Pulmonary artery endothelial cell (primary cell): ENCODE data around the gene ZBTB45. TPM values are rescaled to one million over a fixed set of nuclear protein-coding genes. Genes with fewer than 3 reads are reported as not detected.
"Not testable (repeated sequence)": the region's sequence is repeated elsewhere in the genome, so short reads cannot be mapped to it uniquely, and the experiment has no call there.

Source experiments
- DNase-seq: peaks from one replicate; pipeline ENCODE4 v3.0.0-alpha.2; 2011; ENCODE audit warnings: low read depth, low spot score
- total RNA-seq: library from RNA; depleted of rRNA; stranded (reverse); fragments of >200 nt; gene quantifications from 2 replicates; pipeline ENCODE4 v1.2.3, GENCODE V29; 2014

ZBTB45 gene
- total RNA-seq, 1 donor from 2014 or later = 6.0 TPM

DNA sequence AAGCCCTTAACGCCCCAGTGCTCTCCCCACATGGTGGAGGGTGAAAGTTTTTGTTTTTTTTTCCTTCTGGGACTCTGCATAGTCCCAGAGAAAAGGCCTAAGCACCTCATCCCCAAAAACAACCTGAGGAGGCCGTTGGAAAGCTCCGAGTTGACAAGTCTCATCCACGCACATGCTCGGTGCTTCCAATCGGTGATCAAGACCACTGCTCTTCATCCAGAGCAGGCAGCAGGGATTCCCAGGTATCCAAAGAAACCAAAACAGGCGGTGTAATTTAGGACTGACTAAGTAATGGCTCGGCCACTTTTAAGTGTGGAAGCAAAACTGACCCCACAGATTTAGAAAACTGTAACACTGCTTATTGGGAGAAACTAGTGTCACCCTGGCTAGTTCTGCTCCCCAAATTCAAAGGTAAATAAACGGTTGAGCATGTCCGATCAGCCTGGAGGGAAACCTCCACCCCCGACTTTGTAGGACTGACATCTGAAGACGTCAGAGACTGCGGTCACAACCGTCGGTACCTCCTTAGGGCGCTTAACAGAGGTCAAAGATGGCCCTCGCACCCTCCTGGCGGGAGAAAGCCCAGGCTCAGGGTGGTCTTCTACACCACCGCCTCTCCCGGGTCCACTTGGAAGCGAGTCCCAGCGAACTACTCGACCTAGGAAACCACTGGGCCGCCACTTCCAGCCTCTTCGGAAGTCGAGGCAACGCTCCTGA, 44.5 kb downstream of the ZBTB45 start:
- DNase-seq = no peak

DNA sequence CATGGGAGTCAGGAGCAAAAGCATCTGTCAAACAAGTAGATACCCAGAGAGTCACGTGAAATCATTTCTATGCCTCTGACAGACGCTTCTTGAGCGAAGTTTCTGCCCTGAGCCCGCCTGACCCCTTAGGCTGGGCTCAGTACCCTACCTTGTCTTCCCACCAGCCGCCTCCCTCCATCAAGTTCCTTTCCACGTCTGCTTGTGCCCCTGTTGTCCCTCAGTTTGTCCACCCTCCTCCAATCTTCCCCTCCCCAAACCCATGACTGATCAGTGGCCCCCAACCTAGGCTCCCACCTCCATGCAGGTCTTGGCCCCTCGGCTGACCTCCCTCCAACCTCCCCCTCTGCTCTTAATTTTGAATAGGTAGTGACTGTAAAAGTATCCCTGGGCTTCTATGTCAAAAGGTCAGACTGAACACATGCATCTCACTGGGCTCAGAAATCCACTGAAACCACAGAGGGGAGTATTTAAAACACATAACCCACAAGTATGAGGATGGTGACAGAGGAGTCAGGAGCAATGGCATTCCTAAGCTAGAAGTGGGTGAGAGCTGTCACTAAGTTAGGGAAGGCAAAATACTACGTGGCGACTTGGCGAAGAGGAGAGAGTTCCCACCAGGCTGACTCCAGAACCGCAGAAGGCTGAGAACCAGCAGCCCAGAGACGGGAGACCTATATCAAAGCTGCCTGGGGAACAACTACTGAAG, 45.2 kb downstream of the ZBTB45 start:
- DNase-seq = no peak

DNA sequence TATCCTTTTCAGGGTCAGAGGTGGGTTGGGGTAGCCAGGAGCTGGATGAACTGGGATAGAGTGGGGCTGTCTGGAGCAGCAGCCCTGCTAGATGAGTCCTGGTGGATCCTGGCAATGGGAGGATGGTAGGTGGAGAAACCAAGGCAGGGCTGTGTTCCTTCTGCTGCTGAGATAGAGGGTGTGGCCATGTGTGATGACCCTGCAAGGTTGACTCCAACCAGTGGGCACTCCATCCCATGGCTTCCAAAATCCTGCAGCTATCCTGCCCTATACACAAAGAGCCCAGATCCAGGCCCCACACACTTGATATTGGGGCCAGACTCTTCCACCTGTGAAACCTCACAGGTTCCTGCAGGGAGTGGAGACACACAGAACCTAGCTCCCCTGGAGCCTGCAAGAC, 45.8 kb downstream of the ZBTB45 start:
- DNase-seq = no peak

DNA sequence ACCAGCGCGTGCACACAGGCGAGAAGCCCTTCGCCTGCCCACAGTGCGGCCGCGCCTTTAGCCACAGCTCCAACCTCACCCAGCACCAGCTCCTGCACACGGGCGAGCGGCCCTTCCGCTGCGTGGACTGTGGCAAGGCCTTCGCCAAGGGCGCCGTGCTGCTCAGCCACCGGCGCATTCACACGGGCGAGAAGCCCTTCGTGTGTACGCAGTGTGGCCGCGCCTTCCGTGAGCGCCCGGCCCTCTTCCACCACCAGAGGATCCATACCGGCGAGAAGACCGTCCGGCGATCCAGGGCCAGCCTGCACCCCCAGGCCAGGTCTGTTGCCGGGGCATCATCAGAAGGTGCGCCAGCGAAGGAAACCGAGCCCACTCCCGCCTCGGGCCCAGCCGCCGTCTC, 47.9 kb downstream of the ZBTB45 start:
- DNase-seq = no peak

DNA sequence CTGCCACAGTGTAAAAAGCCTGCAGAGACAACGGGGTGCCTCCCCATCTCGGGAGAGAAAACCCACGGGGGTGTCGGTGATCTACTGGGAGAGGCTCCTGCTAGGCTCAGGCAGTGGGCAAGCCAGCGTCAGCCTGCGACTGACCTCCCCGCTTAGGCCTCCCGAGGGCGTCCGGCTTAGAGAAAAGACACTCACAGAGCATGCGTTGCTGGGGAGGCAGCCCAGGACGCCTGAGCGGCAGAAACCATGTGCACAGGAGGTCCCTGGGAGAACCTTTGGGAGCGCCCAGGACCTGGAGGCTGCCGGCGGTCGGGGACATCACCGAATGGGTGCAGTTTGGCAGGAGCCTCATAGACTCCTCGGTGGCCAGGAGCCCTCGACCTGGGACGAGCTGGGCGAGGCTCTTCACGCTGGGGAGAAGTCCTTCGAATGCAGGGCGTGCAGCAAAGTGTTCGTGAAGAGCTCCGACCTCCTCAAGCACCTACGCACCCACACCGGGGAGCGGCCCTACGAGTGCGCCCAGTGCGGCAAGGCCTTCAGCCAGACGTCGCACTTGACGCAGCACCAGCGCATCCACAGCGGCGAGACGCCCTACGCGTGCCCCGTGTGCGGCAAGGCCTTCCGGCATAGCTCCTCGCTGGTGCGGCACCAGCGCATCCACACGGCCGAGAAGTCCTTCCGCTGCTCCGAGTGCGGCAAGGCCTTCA, 48.6 kb downstream of the ZBTB45 start:
- not testable (repeated sequence) for DNase-seq

DNA sequence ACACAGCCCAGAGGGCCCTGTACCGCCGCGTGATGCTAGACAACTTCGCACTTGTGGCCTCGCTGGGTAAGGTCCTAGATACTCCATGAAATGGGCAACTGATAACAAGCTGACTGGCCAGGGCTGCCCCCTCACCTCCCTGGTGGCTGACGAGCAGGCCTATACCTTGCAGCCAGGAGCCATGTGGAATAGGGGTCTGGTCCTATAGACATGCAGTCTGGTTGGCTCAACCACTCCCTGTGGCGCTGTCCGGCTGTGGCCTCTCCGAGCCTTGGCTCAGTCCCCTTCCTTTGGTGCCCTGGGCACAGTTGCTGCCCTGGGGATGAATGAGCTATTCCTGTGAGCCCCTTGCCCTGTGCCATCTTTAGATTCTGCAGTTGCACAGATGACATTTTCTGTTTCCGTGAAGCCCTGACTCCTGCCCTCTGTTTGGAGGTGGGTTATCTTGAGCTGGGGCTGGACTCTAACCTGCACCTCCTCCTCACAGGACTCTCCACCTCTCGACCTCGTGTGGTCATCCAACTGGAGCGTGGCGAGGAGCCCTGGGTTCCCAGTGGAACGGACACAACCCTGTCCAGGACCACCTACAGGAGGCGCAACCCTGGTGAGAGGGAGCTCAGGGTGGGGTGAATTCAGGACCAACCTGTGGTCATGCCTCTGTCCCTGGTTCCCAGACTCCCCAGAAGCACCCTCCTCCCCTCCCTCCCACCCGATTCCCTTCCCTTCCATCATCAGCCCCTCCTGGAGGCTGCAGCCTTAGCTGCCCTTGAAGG, 50.2 kb downstream of the ZBTB45 start:
- DNase-seq = no peak

DNA sequence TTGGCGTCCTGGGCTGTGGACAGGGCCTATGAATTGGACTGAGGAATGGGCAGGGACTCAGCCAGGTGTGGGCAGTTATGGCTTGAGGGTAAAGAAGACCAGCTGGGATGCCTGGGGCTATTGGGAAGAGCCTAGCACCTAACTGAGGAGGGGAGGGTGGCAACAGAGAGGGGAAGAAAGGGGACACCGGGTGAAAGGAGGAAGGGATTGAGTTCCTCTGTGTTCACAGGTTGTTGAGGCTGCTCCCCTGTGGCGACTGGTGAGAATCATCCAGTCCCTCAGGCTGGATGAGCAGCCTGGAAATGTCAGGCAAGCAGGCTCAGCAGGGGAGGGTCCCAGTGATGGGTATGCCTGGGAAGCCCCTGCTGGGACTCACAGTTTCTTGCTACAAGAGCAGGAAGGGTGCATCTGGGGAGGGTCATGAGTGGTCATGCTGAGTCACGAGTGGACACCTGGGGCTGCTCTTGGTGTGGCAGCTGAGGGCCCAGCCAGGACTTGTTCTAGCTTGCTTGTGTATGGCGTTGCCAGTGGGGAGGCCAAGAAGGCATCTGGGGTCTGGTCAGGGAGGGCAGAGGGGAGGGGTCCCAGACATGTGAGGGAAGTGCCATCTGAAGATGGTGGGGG, 51.3 kb downstream of the ZBTB45 start:
- DNase-seq = no peak

DNA sequence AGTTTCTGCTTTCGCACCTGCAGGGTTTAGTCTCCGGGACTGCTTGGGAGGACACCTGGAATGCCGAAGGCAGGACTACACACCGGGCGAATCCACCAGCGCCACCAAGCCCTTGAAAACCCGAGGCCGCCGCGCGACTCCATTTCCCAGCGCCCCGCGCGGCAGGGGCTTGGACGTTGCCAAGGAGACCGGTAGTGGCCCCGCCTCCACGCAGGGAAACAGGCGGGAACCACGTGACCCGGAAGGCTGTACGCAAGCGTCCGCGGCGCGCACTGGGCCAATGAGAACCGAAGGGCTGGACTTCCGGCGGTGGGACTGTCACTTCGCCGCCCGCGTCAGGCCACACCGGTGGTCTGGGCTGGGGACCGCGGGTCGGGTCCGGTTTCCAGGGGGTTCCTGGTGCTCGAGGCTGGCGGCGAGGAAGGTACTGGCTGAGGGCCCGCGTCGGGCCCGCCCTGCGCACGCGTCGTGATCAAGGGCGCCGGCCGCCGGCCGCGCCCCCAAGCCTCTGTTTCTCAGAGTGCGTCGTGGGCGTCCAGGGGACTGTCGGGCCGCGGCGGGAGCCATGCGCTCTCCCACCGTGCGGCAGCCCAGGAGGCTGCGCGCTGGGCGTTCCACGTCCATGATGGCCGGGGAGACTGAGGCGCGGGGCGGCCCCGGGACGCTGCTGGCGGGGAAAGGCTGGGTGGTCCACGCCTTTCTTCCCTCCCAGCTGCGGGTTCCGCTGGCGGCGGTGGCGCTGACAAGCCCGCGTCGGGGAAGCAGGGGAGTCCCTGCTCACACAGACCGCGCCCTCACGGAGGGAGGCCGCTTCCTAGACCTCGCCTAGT, 52.6 kb downstream of the ZBTB45 start, which contains the start of gene ZNF324:
Gene ZNF324 (plus strand): TSS at position 321 of the 830 bp plus-strand sequence. CDS start 2,106 bp downstream, outside the sequence.
- peak; percentile 81 for DNase-seq

DNA sequence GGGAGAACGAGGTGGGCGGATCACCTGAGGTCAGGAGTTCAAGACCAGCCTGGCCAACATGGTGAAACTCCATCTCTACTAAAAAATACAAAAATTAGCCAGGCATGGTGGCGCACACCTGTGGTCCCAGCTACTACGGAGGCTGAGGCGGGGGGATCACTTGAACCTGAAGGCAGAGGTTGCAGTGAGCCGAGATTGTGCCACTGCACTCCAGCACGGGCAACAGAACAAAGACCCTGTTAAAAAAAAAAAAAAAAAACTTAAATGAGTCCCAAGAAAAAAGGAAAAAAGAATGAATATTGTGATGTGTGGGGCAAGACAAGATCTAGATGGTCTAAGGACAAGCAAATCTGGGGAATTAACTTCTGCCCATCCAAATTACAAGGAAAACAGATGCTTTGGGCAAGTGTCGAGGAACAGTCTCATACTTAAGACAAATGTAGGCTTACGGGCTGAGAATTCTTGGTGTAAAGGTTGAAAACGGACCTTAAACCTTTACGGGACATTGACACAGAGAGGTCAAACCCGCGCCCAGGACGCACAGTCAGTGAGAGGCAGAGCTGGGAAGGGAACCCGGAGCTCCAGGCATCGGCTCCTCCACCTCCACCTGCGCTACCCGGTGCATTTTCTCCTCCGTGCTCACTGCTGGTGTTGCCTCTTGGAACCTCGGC, 53.4 kb downstream of the ZBTB45 start:
- no peak for DNase-seq

Other genes with a start within 250 kb of the ZBTB45 start
- 3.7 and 3.8 TPM in 2 replicates for gene ZNF8, start 240.9 kb downstream of the ZBTB45 start, total RNA-seq
- gene ERVK3-1, start 214.4 kb downstream of the ZBTB45 start, total RNA-seq = 13.2 and 19.3 TPM in 2 replicates
- gene ZSCAN22, start 192.8 kb downstream of the ZBTB45 start, total RNA-seq = 1.8 and 3.2 TPM in 2 replicates
- 2.2 and 5.3 TPM in 2 replicates for gene A1BG, start 166.3 kb downstream of the ZBTB45 start, total RNA-seq
- 0.53 and 0.67 TPM in 2 replicates for gene ZNF497, start 157.1 kb downstream of the ZBTB45 start, total RNA-seq
- gene ZNF837, start 138.8 kb downstream of the ZBTB45 start, total RNA-seq = 1.1 and 1.8 TPM in 2 replicates
- 2,163 and 2,639 TPM in 2 replicates for gene RPS5, start 132.5 kb downstream of the ZBTB45 start, total RNA-seq
- gene RNF225, start 124.2 kb downstream of the ZBTB45 start, total RNA-seq = 0.18 TPM in 1 of 2 replicates, not detected in the other
- gene ZNF584, start 111.2 kb downstream of the ZBTB45 start, total RNA-seq = 16.2 and 20.3 TPM in 2 replicates
- gene ZNF132, start 79.7 kb downstream of the ZBTB45 start, total RNA-seq = 4.7 and 7.5 TPM in 2 replicates
- gene ZNF324B, start 68.2 kb downstream of the ZBTB45 start, total RNA-seq = 10.0 and 11.4 TPM in 2 replicates
- gene ZNF324, start 52.7 kb downstream of the ZBTB45 start, total RNA-seq = 12.6 and 12.7 TPM in 2 replicates
- gene ZNF446, start 43.5 kb downstream of the ZBTB45 start, total RNA-seq = 4.9 and 5.4 TPM in 2 replicates
- gene SLC27A5, start 7.8 kb downstream of the ZBTB45 start, total RNA-seq = 6.3 and 14.8 TPM in 2 replicates
- 526 and 542 TPM in 2 replicates for gene TRIM28, start 24.3 kb upstream of the ZBTB45 start, total RNA-seq
- 114 and 145 TPM in 2 replicates for gene CHMP2A, start 35.3 kb upstream of the ZBTB45 start, total RNA-seq
- gene UBE2M, start 38.8 kb upstream of the ZBTB45 start, total RNA-seq = 106 and 111 TPM in 2 replicates
- 9.0 and 10.6 TPM in 2 replicates for gene MZF1, start 53.5 kb upstream of the ZBTB45 start, total RNA-seq